K562 (cell line): ENCODE measurements around the gene MUSTN1. TPM values are rescaled to one million over a fixed set of nuclear protein-coding genes. Genes with fewer than 3 reads are reported as not detected.

Source experiments
- ATAC-seq: fragments of 200-7000 bp; cut with Tn5 transposase; 3 replicates; pipeline ENCODE4 v1.9.1; 2020; ENCODE audit warnings: moderate library complexity
- BruUV-seq: library from RNA; stranded (reverse); fragments of 400-500 nt; replicated peaks from 2 replicates; lab custom pipeline; 2021; lab: Mats Ljungman, UMichigan
- CTCF ChIA-PET: fragments of 300-600 bp; formaldehyde crosslinking; extraction: SDS; loops from one replicate; lab custom pipeline; 2021; ENCODE audit warnings: low intra/inter-chr PET ratio; lab: Yijun Ruan, JAX
- POLR2A ChIA-PET: fragments of 300-600, 350-650 bp; sonication (Branson Sonifier 250); formaldehyde crosslinking; extraction: SDS; loops from one replicate; lab custom pipeline; 2021; ENCODE audit warnings: antibody characterized with exemption, inconsistent platforms; lab: Yijun Ruan, JAX
- DNase-seq, 4 experiments: peaks; one replicate each; pipeline versions ENCODE4 v3.0.0 to v3.0.0-alpha.2; 2011 to 2018; ENCODE audit warnings: low spot score in 3 of 4, mixed read lengths in 3 of 4; ENCODE audit errors: extremely low read depth in 1 of 4
- FAIRE-seq: peaks from 2 replicates; lab custom pipeline; 2011; peaks lifted over from hg19 to GRCh38; lab: Jason Lieb, UNC
- H2AFZ ChIP-seq: 2 replicates; pipeline ENCODE4 v1.6.0; 2011; ENCODE audit warnings: low read depth, low read length, control low read depth, inconsistent platforms
- H3K27ac ChIP-seq: fragments of 200-600 bp; 3 replicates; pipeline ENCODE4 v1.8.0; 2011; ENCODE audit warnings: low read depth, mild to moderate bottlenecking, control low read depth, inconsistent platforms, low read length, moderate library complexity, mixed read lengths; ENCODE audit errors: extremely low read depth
- H3K27me3 ChIP-seq, 2 experiments: fragments of 300-600 bp in 1 of 2; 2 replicates in 1 of 2; 3 replicates in 1 of 2; pipeline versions ENCODE4 v1.6.0 to v1.8.0; 2011; ENCODE audit warnings: inconsistent platforms in 2 of 2, low read length in 2 of 2, mild to moderate bottlenecking in 1 of 2, mixed read lengths in 1 of 2, moderate library complexity in 1 of 2; ENCODE audit not compliant: control insufficient read depth in 2 of 2, insufficient read depth in 2 of 2
- H3K36me3 ChIP-seq: fragments of 300-600 bp; 3 replicates; pipeline ENCODE4 v1.8.0; 2011; ENCODE audit warnings: mild to moderate bottlenecking, low read length, inconsistent platforms; ENCODE audit not compliant: control insufficient read depth, insufficient read depth
- H3K4me1 ChIP-seq, 2 experiments: fragments of 200-600 bp in 1 of 2; replicated peaks in 1 of 2; 2 replicates in 1 of 2; 3 replicates in 1 of 2; pipeline versions ENCODE4 v1.5.1 to v1.8.0; 2011; ENCODE audit warnings: inconsistent platforms in 2 of 2, low read length in 2 of 2, mild to moderate bottlenecking in 1 of 2, mixed read lengths in 1 of 2, moderate library complexity in 1 of 2; ENCODE audit not compliant: control insufficient read depth in 2 of 2, insufficient read depth in 2 of 2
- H3K4me2 ChIP-seq: 2 replicates; pipeline ENCODE4 v1.6.1; 2011; ENCODE audit warnings: low read length, control low read depth, inconsistent platforms, mixed read lengths; ENCODE audit not compliant: insufficient read depth
- H3K4me3 ChIP-seq: fragments of 200-600 bp; sonication (generic), shearing (Covaris generic); 2 replicates; pipeline ENCODE4 v1.5.1; 2016; ENCODE audit warnings: control low read depth, inconsistent platforms
- H3K79me2 ChIP-seq: fragments of 200-600 bp; 3 replicates; pipeline ENCODE4 v1.8.0; 2011; ENCODE audit warnings: low read length, inconsistent platforms; ENCODE audit not compliant: control insufficient read depth, insufficient read depth
- H3K9ac ChIP-seq, 2 experiments: 2 replicates each; pipeline versions ENCODE4 v1.6.0 to v1.6.1; 2011; ENCODE audit warnings: low read depth in 2 of 2, low read length in 2 of 2, control low read depth in 1 of 2, inconsistent platforms in 1 of 2, mild to moderate bottlenecking in 1 of 2, mixed read lengths in 1 of 2; ENCODE audit not compliant: insufficient read depth in 1 of 2
- H3K9me1 ChIP-seq: one replicate; pipeline ENCODE4 v1.6.0; 2011; ENCODE audit warnings: inconsistent platforms, mild to moderate bottlenecking, low read length, moderate library complexity; ENCODE audit not compliant: control insufficient read depth, insufficient read depth
- H3K9me3 ChIP-seq: replicated peaks from 2 replicates; pipeline ENCODE4 v1.5.1; 2011; ENCODE audit warnings: low read depth, low read length, inconsistent platforms; ENCODE audit not compliant: control insufficient read depth, insufficient read depth
- H4K20me1 ChIP-seq: replicated peaks from 2 replicates; pipeline ENCODE4 v1.6.1; 2011; ENCODE audit warnings: low read length, inconsistent platforms, mixed read lengths; ENCODE audit not compliant: control insufficient read depth, insufficient read depth
- ESRRA ChIP-seq: fragments of 450-650 bp; IDR thresholded peaks from 2 replicates; pipeline ENCODE4 v1.6.1; 2014; ENCODE audit warnings: low read depth, mild to moderate bottlenecking, moderate library complexity, borderline replicate concordance
- RAD21 ChIP-seq, 2 experiments: fragments of 250-450 bp in 1 of 2; fragments of 450-650 bp in 1 of 2; sonication (Bioruptor Pico) in 1 of 2; formaldehyde crosslinking in 1 of 2; IDR thresholded peaks in 1 of 2; conservative IDR thresholded peaks in 1 of 2; 2 replicates each; pipeline versions ENCODE4 v1.4.0 to v1.8.0; 2020 to 2022; ENCODE audit warnings: mild to moderate bottlenecking in 2 of 2, moderate library complexity in 1 of 2
- RCOR1 ChIP-seq, 2 experiments: IDR thresholded peaks; 2 replicates each; pipeline ENCODE4 v1.6.1; 2012; ENCODE audit warnings: low read depth in 2 of 2, low read length in 2 of 2, borderline replicate concordance in 1 of 2, improper control_type of control experiment in 1 of 2
- WGBS: fragments of 100-300 bp; shearing (Covaris generic); methylation state at CpG from one replicate; pipeline ENCODE4 v1.1.6; 2016; ENCODE audit warnings: low coverage, mixed read lengths; ENCODE audit not compliant: insufficient coverage; ENCODE audit errors: missing lambda C conversion rate; 5-methylcytosine and 5-hydroxymethylcytosine counted together
- in situ Hi-C: fragments of 300-500 bp; cut with MboI; formaldehyde crosslinking; loops from 4 replicates; pipeline ENCODE4 v1.15.0; 2018; ENCODE audit warnings: inconsistent platforms, mixed read lengths
- intact Hi-C: fragments of 100-400 bp; cut with micrococcal nuclease; formaldehyde crosslinking; loops from 2 replicates; pipeline ENCODE4 v1.14.2; 2022
- polyA plus RNA-seq, 8 experiments: library from polyadenylated mRNA; depleted of rRNA in 4 of 8; stranded (reverse) in 5 of 8; unstranded in 3 of 8; fragments of >200 nt; fragmentation: Nextera tagmentation in 2 of 8; fragmentation: Illumina TruSeq in 1 of 8; extraction: Ambion mirVana in 2 of 8; extraction: Trizol in 1 of 8; gene quantifications; 2 replicates each; pipeline versions ENCODE4 v1.2.1 to v1.2.3, GENCODE V29; 2011 to 2014; ENCODE audit warnings: inconsistent platforms in 1 of 8, missing spikeins in 1 of 8
- total RNA-seq, 7 experiments: library from RNA; depleted of rRNA in 6 of 7; stranded (reverse); fragments of >200 nt in 6 of 7; fragmentation: Illumina TruSeq in 2 of 7; extraction: Trizol in 2 of 7; gene quantifications; 2 replicates each; pipeline versions ENCODE4 v1.2.1 to v1.2.3, GENCODE V29; 2011 to 2021; ENCODE audit warnings: low replicate concordance in 1 of 7

MUSTN1 gene
- total and polyA plus RNA-seq, 9 of the 15 experiments (the other 6 are each of a cell fraction or from before 2014, with no cell fraction given): 0.15 to 0.78 (median 0.44) TPM; not detected in 4

- H3K27me3 ChIP-seq: no peaks in the 10 kb centered on the region
- WGBS: 29% methylated on average over 9 of the region's 9 CpGs
- H3K4me1 ChIP-seq: peaks cover 10 to 42% of the 10 kb centered on the region in 2 experiments
- 0 out of 4 replicates have a peak, but pooled peaks of 1 of the 2 experiments have one; percentile 5 for TF ChIP-seq RAD21 (CRISPR knock-in tag; conservative IDR thresholded peaks at IDR 0.05 in 1 of 2, IDR thresholded peaks at IDR 0.05 in 1 of 2)
- peak; percentile 60 for TF ChIP-seq ESRRA
- no peak for TF ChIP-seq RCOR1 (IDR thresholded peaks at IDR 0.05; ENCODE audit: borderline replicate concordance in 1 of 2, low read depth in 2 of 2, low read length in 2 of 2)
- peak overlapping the region; percentile 1; the same call in 1 of the 2 replicates for H3K4me2 ChIP-seq
- DNase-seq (peak in 2 of 4 experiments; percentile 20 to 25), FAIRE-seq (peak; percentile 80), ATAC-seq (peak; percentile 51)
- H2AFZ ChIP-seq: peak overlapping the region; percentile 37; the same call in 1 of the 2 replicates
- H3K9me1 ChIP-seq: no peaks in the 10 kb centered on the region
- intact Hi-C loops: no loop called here
- H3K36me3 ChIP-seq: no peaks in the 10 kb centered on the region
- no peak overlapping the region for H3K9ac ChIP-seq
- ChIA-PET CTCF (no interaction called here), POLR2A (interaction anchor here (0.6 to 1.4 kb wide), 3 partner anchors 8 to 109 kb away, joined by 3 to 4 read pairs (median 3); no protein-coding TSS in a partner anchor)
- no peaks in the 10 kb centered on the region for H3K9me3 ChIP-seq
- in situ Hi-C loops: no loop called here
- no TSS peak for BruUV-seq
- no peaks in the 10 kb centered on the region for H4K20me1 ChIP-seq
- no peak overlapping the region for H3K4me3 ChIP-seq
- H3K27ac ChIP-seq: no peak overlapping the region
- no peaks in the 10 kb centered on the region for H3K79me2 ChIP-seq
These were observed 40.2 kb upstream of the MUSTN1 start for GRCh38 chr3:52874864-52875587.
